Body of pancreas (tissue), 4 donors: ENCODE measurements around the gene ADAMTS16.

Experiments used
- POLR2A ChIP-seq, 3 donors: fragments of 450-650 bp; IDR thresholded peaks; one replicate each; pipeline ENCODE4 v1.6.1; 2016; ENCODE audit warnings: antibody characterized with exemption in 3 of 3, mild to moderate bottlenecking in 2 of 3
- TF ChIP-seq, protein P1 (sequence below), 7 experiments: fragments of 450-650 bp in 4 of 7; fragments of 200-600 bp in 3 of 7; sonication (generic) in 3 of 7; IDR thresholded peaks; one replicate each; pipeline ENCODE4 v1.5.1; 2016 to 2019; ENCODE audit warnings: antibody characterized with exemption in 7 of 7

DNA sequence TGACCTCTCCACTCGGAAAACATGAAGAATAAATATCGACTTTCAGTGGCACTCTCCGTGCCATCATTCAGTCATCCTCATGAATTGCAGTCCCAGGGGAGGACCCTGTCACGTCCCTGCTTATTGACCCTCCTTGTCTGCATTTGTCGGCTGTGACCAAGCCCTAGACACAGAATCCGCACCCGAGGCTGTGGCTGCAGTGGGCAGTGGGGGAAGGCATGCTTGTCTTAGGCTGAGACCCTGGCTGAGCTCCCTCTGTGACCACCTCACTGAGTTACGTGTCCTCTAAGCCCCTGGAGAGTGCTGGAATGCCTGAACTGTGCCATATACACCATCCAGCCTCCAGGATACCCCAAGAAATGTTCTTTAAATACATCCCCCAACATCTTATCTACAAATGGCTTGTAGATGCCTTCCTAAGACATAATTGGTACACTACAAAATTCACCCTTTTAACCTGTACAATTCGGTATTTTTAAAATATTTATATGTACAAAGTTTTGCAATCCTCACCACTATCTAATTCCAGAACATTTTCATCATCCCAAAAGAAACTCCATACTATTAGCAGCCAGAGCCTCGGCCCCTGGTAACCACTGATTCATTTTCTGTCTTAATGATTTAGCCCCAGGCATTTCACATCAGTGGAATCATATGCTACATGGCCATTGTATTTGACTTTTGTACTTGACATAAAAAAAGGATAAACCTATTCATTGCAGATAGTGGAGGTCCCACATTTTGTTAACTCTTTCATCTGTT, 201.6 kb downstream of the ADAMTS16 start:
- TF ChIP-seq, protein P1, sequence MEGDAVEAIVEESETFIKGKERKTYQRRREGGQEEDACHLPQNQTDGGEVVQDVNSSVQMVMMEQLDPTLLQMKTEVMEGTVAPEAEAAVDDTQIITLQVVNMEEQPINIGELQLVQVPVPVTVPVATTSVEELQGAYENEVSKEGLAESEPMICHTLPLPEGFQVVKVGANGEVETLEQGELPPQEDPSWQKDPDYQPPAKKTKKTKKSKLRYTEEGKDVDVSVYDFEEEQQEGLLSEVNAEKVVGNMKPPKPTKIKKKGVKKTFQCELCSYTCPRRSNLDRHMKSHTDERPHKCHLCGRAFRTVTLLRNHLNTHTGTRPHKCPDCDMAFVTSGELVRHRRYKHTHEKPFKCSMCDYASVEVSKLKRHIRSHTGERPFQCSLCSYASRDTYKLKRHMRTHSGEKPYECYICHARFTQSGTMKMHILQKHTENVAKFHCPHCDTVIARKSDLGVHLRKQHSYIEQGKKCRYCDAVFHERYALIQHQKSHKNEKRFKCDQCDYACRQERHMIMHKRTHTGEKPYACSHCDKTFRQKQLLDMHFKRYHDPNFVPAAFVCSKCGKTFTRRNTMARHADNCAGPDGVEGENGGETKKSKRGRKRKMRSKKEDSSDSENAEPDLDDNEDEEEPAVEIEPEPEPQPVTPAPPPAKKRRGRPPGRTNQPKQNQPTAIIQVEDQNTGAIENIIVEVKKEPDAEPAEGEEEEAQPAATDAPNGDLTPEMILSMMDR (IDR thresholded peaks at IDR 0.05) = no peak
- no peak for TF ChIP-seq POLR2A (IDR thresholded peaks at IDR 0.05)
